MM.1S (cell line): ENCODE results near the gene SOWAHD.

Experiments
- EZH2 ChIP-seq: fragments of 300-600 bp; sonication (generic); optimal IDR thresholded peaks from 2 replicates; pipeline ENCODE3; 2017; ENCODE audit warnings: low read depth, mild to moderate bottlenecking, antibody characterized with exemption, low read length, mixed read lengths
- TF ChIP-seq, protein P1 (sequence below): fragments of 300-600 bp; sonication (generic); IDR thresholded peaks from 2 replicates; pipeline ENCODE4 v1.5.1; 2016; ENCODE audit warnings: antibody characterized with exemption, low read length, mixed read lengths

DNA sequence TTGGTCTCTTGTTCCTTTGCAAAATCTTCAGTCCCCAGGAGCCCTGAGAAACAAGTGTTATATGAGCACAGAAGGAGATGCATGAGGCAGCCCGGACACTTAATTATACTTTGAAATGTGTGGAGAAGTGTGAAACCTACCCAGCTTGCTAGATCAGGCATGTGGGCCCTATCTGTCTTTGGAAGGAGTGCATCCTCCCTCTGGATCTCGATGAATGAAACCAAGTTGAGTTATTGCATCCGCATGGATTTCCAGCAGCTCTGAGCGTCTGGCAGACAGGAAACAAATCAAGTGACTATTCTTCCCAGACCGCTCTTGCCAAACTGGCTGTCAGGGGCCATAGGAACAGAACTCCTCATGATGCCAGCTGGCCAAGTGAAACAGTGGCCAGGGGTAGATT lies 19.6 kb upstream of the SOWAHD start:
- TF ChIP-seq, protein P1, sequence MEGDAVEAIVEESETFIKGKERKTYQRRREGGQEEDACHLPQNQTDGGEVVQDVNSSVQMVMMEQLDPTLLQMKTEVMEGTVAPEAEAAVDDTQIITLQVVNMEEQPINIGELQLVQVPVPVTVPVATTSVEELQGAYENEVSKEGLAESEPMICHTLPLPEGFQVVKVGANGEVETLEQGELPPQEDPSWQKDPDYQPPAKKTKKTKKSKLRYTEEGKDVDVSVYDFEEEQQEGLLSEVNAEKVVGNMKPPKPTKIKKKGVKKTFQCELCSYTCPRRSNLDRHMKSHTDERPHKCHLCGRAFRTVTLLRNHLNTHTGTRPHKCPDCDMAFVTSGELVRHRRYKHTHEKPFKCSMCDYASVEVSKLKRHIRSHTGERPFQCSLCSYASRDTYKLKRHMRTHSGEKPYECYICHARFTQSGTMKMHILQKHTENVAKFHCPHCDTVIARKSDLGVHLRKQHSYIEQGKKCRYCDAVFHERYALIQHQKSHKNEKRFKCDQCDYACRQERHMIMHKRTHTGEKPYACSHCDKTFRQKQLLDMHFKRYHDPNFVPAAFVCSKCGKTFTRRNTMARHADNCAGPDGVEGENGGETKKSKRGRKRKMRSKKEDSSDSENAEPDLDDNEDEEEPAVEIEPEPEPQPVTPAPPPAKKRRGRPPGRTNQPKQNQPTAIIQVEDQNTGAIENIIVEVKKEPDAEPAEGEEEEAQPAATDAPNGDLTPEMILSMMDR: no peak
- no peak for TF ChIP-seq EZH2
